UCSD-AML1 (cell line): ENCODE results near the gene PRKCI.
"Not testable (repeated sequence)": the region's sequence is repeated elsewhere in the genome, so short reads cannot be mapped to it uniquely, and the experiment has no call there.

Experiments used
- DNase-seq: peaks from one replicate; lab custom pipeline; 2025; ENCODE audit not compliant: unreplicated experiment; lab: John Stamatoyannopoulos, UW

The PRKCI gene

GRCh38 chr3:170277833-170278580, 55.8 kb downstream of the PRKCI start:
- no peak for DNase-seq

- no peak for DNase-seq
Observed at GRCh38 chr3:170278627-170279026, 56.4 kb downstream of the PRKCI start.

- no peak for DNase-seq
Observed at GRCh38 chr3:170290194-170290593, 68.0 kb downstream of the PRKCI start.

GRCh38 chr3:170295586-170295985, 73.4 kb downstream of the PRKCI start:
- DNase-seq: no peak

- no peak for DNase-seq
Observed at GRCh38 chr3:170296703-170297102, 74.5 kb downstream of the PRKCI start.

- DNase-seq: no peak
Observed at GRCh38 chr3:170301405-170301804, 79.2 kb downstream of the PRKCI start.

- no peak for DNase-seq
Observed at GRCh38 chr3:170302008-170302407, 79.8 kb downstream of the PRKCI start.

- no peak for DNase-seq
Observed at GRCh38 chr3:170306015-170306414, 83.8 kb downstream of the PRKCI start.

- no peak for DNase-seq
Observed at GRCh38 chr3:170307671-170308405, 85.6 kb downstream of the PRKCI start.

- DNase-seq: no peak
Observed at GRCh38 chr3:170309046-170309445, 86.8 kb downstream of the PRKCI start.

- DNase-seq: no peak
Observed at GRCh38 chr3:170317954-170318353, 95.7 kb downstream of the PRKCI start.

- DNase-seq: no peak
Observed at GRCh38 chr3:170320461-170321121, 98.4 kb downstream of the PRKCI start.

GRCh38 chr3:170321321-170322034, 99.3 kb downstream of the PRKCI start:
- no peak for DNase-seq

GRCh38 chr3:170322566-170323269, 100.5 kb downstream of the PRKCI start:
- DNase-seq: no peak

- no peak for DNase-seq
Observed at GRCh38 chr3:170323331-170323730, 101.1 kb downstream of the PRKCI start.

- no peak for DNase-seq
Observed at GRCh38 chr3:170324962-170325361, 102.7 kb downstream of the PRKCI start.

- no peak for DNase-seq
Observed at GRCh38 chr3:170327040-170327808, 105.0 kb downstream of the PRKCI start.

- not testable (repeated sequence) for DNase-seq
Observed at GRCh38 chr3:170327868-170328548, 105.8 kb downstream of the PRKCI start.

- DNase-seq: no peak
Observed at GRCh38 chr3:170330366-170330765, 108.1 kb downstream of the PRKCI start.
